AG10803 (cell line): ENCODE data around the gene ADARB2.

Experiments used
- DNase-seq: peaks from one replicate; pipeline ENCODE4 v3.0.0; 2010; ENCODE audit warnings: low read depth
- H3K4me3 ChIP-seq: 2 replicates; pipeline ENCODE4 v1.5.1; 2011; ENCODE audit warnings: mild to moderate bottlenecking, low read length, control low read depth
- CTCF ChIP-seq: conservative IDR thresholded peaks from 2 replicates; pipeline ENCODE4 v1.5.1; 2011; ENCODE audit warnings: mild to moderate bottlenecking, low read length, control low read depth, inconsistent platforms

The ADARB2 gene

GRCh38 chr10:1287971-1288401 is 449.3 kb downstream of the ADARB2 start:
- TF ChIP-seq CTCF: no peak
- no peak overlapping the region for H3K4me3 ChIP-seq
- no peak for DNase-seq

- no peak for DNase-seq
- H3K4me3 ChIP-seq: no peak overlapping the region
- TF ChIP-seq CTCF: no peak
Measured at GRCh38 chr10:1287487-1287886, 449.8 kb downstream of the ADARB2 start.

- no peak for TF ChIP-seq CTCF
- DNase-seq: no peak
- no peak overlapping the region for H3K4me3 ChIP-seq
Measured at GRCh38 chr10:1284076-1284475, 453.2 kb downstream of the ADARB2 start.

GRCh38 chr10:1281405-1281782 is 455.9 kb downstream of the ADARB2 start:
- DNase-seq: no peak
- no peak for TF ChIP-seq CTCF
- no peak overlapping the region for H3K4me3 ChIP-seq

GRCh38 chr10:1280466-1281404 is 456.6 kb downstream of the ADARB2 start:
- H3K4me3 ChIP-seq: no peak overlapping the region
- no peak for TF ChIP-seq CTCF
- DNase-seq: no peak

- no peak for TF ChIP-seq CTCF
- no peak for DNase-seq
- H3K4me3 ChIP-seq: no peak overlapping the region
Measured at GRCh38 chr10:1278306-1278705, 459.0 kb downstream of the ADARB2 start.
